ENCODE data around the gene DMBT1.

Gene DMBT1

DNA sequence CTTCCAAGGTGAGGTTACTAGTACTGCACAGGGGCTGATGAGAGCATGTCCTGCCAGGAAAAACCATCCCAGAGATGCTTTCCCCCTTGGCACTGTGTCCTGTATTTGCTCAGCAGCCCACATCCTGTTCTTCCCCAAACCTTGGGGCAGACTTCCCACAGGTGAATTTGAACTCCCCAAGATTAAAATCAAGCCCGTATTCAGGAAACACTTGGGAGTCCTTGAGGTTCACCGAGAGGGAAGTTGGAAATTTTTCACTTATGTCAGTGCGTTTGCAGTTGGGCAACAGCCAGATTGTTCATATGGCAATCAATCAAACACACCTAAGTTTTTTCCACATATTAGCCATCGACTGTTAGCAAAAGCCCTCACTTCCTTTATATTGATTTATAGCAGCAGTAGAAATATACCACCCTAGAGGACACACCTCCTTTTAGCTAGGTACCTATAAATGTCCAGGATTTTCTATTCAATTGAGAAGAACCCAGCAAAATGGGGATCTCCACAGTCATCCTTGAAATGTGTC is at the start of gene DMBT1:
DMBT1 (plus strand) TSS at position 476 of the 526 bp plus-strand sequence; CDS start at position 493, 17 bp downstream.
- DNase-seq (ENCODE audit: low spot score), result no peak

DNA sequence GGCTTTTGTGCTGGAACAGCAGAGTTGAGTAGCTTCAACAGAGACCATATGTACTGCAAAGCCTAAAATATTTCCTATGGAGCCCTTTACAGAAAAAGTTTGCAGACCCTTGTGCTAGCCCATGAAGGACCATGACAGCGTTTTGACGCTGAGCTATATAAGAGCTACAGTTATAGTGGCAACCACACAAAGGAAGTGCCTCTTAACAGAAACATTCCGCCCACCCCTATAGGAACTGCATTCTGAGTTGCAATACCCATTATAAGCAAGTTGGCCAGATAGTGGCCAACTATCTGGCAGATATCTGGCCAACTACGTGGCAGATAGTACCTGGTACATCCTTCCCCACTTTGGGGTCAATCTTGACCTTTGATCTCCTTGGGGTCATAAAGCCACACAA is 47.5 kb upstream of the DMBT1 start:
- no peak for DNase-seq (ENCODE audit: low spot score)

DNA sequence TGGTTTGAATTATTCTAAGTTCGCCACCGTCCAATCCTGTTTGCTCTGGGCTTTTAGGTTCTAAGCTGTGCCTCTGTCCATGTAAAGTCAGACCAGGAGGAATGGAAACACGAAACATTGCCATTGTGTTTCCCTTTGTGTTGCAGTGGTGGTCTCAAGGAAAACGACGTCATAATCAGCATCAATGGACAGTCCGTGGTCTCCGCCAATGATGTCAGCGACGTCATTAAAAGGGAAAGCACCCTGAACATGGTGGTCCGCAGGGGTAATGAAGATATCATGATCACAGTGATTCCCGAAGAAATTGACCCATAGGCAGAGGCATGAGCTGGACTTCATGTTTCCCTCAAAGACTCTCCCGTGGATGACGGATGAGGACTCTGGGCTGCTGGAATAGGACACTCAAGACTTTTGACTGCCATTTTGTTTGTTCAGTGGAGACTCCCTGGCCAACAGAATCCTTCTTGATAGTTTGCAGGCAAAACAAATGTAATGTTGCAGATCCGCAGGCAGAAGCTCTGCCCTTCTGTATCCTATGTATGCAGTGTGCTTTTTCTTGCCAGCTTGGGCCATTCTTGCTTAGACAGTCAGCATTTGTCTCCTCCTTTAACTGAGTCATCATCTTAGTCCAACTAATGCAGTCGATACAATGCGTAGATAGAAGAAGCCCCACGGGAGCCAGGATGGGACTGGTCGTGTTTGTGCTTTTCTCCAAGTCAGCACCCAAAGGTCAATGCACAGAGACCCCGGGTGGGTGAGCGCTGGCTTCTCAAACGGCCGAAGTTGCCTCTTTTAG is 46.3 kb upstream of the DMBT1 start:
- DNase-seq (ENCODE audit: low spot score), result no peak

DNA sequence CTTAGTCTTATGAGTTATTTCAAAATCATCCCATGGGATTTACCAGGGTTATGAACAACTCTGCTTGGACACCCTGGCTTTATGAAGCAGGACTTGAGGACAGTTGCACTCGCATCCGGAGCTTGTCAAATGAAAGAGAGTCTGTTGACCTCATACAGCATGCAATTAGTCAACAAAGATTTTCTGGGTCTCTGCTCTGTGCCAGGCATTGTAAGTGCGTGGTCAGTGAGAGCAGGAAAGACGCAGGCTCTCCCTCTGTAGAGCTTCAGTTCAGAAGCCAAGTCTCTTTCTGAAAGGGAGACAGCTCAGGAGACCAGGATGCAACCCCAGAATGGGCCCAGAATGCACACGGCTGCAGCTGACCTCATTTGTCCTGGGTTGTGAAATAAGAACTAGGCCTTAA is 45.5 kb upstream of the DMBT1 start:
- DNase-seq (ENCODE audit: low spot score), result no peak

DNA sequence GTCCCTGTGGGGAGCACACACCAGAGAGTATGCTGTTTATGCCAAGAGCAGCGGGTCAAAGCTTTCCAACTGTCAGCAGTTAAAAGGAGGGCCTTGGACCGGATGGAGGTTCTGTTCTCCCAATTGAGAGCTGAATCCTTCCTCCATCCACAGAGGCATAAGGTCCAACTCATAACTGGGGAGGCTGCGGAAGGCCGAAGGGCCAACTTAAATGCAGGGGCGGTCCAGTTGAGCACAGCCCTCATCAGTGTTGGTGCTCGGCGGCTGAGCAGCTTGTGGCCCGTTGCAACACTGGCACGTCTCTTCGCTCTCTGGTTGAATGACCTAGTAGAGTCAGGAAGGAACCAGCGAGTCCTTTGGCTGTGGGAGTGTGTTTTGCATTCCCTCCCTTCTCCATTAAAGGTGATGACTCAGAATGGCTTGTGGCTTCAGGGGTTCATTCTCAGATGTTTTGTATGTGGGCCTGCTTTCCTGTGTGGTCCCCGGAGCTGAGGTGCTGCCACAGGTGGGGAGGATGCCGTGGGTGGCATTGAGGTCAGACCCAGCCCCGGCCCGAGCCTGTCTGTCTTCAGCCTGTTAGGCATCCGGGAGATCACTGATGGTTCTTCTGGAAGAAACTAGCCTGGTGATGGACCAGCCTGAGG is 44.8 kb upstream of the DMBT1 start:
- no peak for DNase-seq (ENCODE audit: low spot score)

DNA sequence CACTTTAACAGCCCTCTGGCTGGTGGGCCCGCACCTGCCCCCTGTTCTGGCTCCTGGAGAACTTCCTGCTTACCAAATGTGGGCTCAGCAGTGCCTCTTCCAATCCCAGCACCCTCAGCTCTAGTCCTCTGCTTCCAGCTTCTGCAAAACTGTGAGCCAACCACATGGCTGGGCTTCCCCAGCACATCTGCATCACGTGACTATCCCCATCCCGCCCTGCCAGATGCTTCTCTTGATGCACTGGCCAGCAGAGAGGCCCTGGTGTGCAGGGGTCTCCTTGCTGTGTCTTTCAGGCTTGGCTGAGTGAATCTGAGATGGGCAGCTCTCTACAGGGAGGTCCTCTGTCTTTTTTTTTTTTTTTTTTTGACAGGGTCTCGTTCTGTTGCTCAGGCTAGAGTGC is 43.8 kb upstream of the DMBT1 start:
- DNase-seq (ENCODE audit: low spot score), result no peak

DNA sequence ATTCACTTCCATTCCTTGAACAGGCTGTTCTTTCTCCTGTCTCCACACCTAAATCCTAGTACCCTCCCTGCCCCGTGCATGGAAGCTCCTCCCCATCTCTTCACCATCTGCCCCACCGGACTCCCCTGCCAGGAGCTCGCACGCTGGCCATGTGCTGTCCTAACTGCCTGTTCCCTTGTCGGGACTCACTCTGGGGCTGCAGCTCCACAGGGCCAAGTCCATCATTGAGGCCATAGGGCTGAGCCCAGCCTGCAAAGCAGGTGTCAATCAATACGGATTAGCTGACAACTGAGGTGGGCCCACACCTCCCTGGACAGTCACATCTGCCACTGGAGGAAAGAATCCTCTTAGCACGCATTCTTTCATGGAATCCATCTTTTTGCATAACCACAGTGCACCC is 41.4 kb upstream of the DMBT1 start:
- no peak for DNase-seq (ENCODE audit: low spot score)

DNA sequence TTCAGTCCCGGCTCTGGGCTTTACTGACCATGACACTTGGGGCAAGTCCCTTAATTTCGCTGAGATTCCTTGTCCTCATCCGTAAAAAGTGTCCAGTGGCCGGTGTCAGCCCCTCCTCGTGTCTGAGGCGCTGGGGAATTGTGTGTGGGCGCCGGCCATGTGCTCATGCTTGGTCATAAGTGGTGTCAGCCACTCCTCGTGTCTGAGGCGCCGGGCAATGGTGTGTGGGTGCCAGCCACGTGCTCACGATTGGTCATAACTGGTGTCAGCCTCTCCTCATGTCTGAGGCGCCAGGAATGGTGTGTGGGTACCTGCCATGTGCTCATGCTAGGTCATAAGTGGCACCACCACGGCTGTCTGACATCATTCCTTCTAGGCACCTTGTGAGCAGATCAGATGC is 40.7 kb upstream of the DMBT1 start:
- no peak for DNase-seq (ENCODE audit: low spot score)

DNA sequence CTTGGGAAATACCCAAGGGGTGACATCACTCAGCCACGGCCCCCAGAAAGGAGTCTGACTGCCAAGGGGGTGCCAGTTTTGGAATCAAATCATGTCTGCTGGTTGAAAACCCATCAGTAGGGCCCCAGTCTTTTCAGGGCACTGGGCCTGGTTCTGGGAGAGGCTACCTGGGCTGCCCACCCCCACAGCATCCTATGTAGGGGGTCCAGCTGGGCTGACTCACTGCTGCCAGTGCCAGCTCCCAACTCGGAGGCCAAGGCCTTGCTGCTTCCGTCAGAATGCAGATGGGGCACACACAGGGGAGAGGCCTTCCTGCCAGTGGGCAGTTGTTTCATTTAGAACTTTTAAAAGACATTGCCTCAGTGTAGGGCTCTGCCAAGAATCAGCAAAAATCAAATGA is 39.5 kb upstream of the DMBT1 start:
- DNase-seq (ENCODE audit: low spot score), result no peak

DNA sequence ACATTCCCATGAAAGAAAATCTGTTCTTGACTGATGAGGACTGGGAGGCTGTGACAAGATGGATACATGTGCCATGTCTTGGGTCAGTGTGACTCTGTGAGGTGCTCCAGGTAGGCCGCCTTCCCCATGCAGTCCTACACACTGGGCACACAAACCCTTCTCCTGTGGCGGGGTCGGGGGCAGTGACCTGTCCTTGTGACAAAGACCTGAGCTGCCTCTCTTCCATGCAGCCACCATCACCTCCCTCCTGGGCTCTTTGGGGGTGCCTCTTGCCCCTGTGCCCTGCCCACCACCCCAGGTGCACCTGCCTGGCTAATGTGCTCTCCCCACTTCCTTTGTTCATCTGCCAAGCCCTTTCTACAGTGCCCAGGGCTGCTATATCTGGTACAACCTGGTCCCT is 35.7 kb upstream of the DMBT1 start:
- DNase-seq (ENCODE audit: low spot score), result no peak

DNA sequence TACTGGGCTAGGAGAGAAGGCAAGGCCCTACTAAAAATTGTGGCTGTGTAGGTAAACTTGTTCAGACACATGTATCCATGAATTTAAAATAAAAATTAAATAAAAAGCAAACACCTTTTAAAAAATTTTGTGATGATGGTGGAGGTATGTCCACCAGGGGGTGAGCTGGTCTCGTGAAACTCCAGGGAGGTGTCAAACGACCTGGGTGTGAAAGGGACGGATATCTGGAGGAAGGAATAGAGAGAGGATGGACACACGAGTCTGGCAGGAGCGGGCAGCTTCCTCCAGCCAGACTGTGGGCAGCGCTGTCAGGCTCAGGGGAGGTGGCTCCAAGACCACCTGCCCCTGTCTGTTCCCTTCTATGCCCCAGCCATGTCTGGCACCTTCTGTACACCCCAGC is 34.8 kb upstream of the DMBT1 start:
- no peak for DNase-seq (ENCODE audit: low spot score)

DNA sequence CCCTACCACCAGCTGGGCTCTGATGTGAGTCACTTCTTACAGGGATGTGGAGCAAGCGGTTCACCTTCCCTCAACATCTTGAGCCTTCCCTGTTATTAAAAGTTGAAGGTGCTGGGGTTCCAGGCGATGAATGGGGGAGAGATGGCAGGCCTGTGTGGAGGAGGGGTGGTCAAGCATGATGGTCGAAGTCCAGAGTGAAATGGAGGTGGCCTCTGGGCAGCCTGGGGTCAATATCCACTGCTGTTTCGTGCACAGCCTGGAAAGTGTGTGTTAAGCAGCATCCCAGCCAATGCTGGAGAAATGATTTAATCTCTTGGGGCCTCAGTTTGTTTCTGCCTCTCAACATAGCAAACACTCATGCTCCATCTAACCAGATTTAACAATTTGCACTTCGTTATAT is 33.7 kb upstream of the DMBT1 start:
- no peak for DNase-seq (ENCODE audit: low spot score)

DNA sequence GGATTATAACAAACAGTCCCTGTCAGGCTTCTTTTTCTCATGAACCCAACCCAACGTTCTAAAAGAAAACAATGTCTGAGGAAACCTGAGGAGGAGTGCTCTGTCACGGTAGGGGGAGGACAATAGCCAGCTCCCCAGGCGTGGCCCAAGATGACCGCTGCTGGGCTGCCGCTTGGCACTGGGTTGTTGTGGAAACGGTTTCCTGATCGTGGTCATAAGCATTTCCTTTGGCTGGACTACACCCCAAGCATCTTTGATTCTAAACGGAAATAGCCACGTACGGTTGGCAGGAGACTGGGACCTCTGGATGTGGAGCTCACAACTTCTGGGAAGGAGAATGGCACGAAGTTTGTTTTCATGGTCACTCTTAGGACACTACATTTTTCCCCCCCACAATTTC is 30.4 kb upstream of the DMBT1 start:
- no peak for DNase-seq (ENCODE audit: low spot score)

DNA sequence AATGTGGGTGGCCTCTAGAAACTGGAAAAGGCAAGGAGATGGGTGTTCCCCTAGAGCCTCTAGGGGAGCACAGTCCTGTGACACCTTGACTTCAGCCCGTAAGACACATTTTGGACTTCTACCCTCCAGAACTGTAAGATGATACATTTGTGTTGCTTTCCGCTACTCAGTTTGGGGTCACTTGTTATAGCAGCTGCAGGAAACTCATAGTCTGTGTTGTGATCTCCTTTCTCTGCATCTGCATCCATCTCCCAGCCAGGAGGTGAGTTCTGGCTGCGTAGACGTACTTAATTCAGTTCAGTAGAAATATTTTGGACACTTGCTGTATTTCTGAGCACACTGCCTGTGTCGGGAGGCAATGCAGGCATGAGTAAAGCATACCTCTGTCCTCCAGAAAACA is 29.3 kb upstream of the DMBT1 start:
- DNase-seq (ENCODE audit: low spot score), result no peak

DNA sequence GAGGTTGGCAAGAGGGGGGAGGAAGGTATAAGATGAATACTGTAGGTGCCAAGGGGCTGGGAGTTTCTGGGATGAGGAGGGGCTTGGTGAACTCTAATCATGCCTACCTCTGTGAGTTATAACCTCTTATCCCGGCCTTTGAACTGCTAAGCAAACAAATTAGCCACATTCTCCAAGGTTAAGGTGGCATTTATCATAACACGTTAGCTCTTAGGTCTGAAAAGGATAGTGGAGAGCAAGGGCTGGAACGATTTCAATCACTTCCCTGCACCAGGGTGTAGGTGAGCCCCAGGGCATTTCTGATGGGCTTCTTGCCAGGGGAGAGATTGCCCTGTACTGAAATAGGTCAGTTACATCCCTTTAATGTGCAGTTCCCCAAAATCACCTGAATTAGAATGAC is 28.6 kb upstream of the DMBT1 start:
- DNase-seq (ENCODE audit: low spot score), result no peak

DNA sequence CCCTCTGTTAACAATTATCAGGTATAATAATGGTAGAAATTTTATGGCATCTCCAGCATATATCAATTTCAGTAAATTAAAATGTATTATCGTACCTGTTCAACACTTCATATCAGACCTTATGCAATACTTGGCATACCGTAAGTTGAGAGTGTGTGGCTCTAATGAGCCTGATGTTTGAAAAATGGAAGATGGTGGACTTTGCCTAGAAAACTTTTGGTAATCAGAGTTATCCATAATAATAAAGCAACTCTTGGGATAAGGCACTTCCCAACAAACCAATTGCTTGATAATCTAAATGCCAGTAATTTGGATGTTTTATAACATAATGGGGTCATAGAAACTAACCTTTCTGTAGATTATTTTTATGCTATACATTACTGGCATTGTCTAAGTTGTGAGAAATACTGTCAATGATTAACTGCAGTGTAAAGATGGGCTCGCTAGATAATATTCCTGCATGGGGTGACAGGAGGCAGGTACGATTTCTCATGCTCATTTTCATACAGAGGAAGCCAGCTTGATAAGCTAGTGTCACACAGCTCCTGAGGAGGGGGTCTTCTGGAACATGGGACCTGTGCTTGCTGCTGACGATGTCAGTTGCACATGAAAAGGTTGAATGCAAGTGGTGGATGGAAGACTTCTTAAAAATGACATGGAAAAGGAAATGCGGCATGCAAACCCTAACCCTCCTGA is 27.8 kb upstream of the DMBT1 start:
- no peak for DNase-seq (ENCODE audit: low spot score)

DNA sequence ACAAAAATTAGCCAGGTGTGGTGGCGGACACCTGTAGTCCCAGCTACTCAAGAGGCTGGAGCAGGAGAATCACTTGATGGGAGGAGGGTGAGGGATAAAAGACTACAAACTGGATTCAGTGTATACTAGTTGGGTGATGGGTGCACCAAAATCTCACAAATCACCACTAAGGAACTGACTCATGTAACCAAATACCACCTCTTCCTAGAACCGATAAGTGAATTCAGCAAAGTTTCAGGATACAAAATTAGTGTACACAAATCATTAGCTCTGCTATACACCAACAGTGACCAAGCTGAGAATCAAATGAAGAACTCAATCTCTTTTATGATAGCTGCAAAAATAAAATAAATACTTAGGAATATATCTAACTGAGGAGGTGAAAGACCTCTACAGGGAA is 23.0 kb upstream of the DMBT1 start:
- DNase-seq (ENCODE audit: low spot score), result no peak

DNA sequence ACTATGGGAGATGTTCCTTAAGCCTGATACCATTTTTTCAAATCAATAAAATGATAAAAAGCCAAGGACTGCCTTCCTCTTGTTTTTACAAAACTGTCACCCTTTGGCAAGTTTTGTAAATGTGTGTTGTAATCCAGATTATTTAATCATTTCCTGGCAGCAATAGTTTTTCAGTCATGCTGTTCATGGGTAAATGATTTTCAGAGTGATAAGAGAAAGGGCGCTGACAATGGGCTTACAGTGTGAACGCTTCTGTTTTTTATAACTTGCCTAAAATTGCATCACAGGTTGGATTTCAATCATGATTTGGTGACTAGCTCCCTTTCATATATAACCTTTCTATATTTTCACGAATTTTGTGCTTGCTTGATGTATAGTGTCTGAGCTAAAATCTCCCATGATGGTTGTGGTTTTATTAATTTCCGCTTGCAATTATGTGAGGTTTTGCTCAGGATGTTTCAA is 19.0 kb upstream of the DMBT1 start:
- no peak for DNase-seq (ENCODE audit: low spot score)

DNA sequence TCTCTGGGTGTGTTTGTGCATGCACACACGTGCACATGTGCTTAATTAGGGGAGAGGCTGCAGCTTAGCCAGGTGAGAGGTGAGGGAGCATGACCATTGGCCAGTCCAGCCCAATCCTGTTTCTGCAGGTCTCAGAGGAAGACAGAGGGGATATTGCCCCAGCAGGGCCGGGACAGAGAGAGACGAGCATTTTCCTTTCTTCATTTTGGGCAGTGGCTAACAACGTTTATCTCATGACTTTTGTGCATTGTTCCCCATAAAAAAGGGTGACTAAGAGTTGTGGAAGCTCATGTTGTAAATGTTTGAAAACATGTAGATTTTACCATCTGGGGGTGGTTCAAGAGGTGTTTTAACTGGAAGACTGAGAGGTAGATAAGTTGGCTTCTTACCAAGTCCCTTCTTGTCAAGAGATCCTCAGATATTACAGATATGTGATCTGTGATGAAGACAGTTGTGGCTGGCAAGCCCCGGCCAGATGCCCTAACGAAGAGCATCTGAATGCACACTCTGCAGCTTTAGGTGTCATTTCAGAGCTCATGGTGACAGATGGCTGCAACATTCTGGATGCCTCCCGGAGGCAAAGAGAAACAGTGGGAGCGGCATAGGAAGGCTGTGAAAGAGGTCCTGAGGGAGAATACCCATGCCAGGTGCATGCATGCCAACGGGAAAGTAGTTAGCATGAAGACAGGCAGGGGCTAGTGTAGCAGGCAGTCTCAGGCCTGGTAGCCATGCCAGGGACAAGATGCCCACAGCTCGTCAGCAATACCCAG is 16.7 kb upstream of the DMBT1 start:
- no peak for DNase-seq (ENCODE audit: low spot score)

DNA sequence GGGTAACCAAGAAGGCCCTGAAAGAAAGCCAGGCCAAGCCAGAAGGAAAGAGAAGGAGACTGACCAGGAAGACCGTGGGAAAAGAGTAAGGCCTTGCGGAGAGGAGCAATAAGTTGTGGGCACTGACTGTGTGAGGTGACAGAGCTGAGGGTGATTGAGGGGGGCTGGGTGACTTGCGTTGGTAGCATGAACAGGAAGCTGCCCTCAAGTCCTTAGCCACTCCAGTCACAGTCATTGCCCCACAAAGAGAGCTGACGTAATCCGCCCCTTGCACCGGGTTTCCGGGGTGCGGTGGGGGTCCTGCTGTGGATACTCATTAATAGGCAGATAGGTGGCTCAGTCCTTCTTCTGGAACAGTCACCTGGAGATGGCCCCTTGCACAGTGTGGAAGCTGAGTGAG is 16.1 kb upstream of the DMBT1 start:
- no peak for DNase-seq (ENCODE audit: low spot score)

DNA sequence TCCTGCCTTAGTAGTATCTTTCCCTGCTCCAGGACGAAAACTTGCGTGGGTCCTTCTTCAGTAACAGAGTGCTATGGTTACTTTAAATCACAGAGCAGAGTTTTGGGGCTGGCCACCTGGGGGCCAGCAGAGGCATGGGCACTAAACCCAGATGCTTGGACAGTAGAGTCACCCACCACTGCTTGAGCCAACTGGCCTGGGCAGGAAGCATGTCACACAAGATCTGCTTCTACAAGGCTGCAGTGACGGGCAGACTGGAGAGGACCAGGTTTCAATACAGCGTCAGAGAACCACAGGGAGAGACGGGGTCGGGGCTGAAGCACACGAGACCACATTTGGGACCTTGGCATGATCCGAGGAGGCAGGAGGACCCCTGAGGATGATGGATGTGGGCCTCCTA is 14.3 kb upstream of the DMBT1 start:
- DNase-seq (ENCODE audit: low spot score), result no peak

DNA sequence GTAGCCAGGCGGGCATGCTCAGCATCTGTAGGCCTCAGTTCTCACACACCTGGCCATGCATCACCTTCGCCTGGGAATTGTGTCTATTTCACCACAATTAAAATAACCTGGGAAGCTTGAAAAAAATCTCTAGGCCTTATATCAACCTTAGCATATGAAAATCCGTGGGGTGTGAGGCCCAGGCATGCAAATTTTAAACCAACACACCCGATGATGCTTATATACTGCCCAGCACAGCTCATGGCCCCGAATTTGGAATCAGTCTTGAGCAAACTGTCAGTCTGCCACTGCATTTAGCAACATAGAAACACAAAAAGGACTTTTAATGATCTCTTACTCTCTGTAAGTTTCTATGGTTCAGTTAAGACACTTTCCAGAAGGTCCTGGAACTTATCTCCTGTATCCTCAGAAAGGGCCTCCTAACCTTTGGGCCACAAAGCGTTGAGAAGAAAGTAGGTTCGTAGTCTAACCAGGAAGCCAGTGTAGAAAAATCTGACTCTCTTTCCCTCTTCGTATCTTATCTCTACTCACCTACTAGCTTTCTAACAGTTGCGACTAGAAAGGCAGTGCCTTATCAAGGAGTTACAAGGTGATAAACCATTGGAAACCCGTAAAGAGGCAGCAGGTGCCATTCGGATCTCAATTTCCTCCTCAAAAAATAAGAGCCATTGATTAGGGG is 12.0 kb upstream of the DMBT1 start:
- DNase-seq (ENCODE audit: low spot score), result no peak
